ENCODE measurements around the gene CELF6. TPM values are rescaled to one million over a fixed set of nuclear protein-coding genes. Genes with fewer than 3 reads are reported as not detected.

CELF6 gene
- total RNA-seq, 3 donors from 2014 or later (not counting 1 experiment from before 2014, with no cell fraction given): 2.6 to 3.2 (median 2.8) TPM

DNA sequence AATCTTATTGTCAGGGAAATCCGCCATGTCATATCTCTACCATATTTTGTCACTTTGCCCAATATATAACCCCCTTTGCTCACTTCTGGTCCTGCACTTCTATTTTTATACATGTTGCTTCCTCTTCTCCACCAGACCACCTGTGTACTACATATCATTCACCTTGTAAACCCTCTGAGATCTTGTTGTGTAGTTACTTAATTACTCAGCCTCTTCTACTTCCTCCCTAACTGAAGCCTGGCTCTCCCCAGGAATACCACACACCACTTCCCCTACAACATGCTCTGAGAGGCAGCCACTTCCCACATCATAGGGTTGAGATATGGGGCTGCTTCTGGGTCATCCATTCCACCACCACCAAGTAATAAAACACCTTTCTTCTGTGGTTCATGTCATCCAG lies 45.9 kb upstream of the CELF6 start:
- Mint-ChIP-seq H3K4me1 (peaks cover 40% of the 10 kb centered on the region in 2 donors), H3K36me3 (no peaks in the 10 kb centered on the region), H3K27ac (peak overlapping the region; percentile 18 to 56), H3K9me3 (no peaks in the 10 kb centered on the region), H3K4me3 (peak overlapping the region; percentile 56), H3K27me3 (ENCODE audit: low read depth in 2 of 2) (no peaks in the 10 kb centered on the region)
- TF ChIP-seq, protein P1, sequence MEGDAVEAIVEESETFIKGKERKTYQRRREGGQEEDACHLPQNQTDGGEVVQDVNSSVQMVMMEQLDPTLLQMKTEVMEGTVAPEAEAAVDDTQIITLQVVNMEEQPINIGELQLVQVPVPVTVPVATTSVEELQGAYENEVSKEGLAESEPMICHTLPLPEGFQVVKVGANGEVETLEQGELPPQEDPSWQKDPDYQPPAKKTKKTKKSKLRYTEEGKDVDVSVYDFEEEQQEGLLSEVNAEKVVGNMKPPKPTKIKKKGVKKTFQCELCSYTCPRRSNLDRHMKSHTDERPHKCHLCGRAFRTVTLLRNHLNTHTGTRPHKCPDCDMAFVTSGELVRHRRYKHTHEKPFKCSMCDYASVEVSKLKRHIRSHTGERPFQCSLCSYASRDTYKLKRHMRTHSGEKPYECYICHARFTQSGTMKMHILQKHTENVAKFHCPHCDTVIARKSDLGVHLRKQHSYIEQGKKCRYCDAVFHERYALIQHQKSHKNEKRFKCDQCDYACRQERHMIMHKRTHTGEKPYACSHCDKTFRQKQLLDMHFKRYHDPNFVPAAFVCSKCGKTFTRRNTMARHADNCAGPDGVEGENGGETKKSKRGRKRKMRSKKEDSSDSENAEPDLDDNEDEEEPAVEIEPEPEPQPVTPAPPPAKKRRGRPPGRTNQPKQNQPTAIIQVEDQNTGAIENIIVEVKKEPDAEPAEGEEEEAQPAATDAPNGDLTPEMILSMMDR (IDR thresholded peaks at IDR 0.05): no peak
- DNase-seq (peak in 1 of 2 donors; percentile 49), ATAC-seq (peak; percentile 52 to 80 (median 78))
- WGBS (ENCODE audit: insufficient coverage): 38% methylated on average over 1 of the region's 1 CpG
- Histone ChIP-seq H3K9me3 (ENCODE audit: control insufficient read depth, insufficient read depth, low read length) (no peaks in the 10 kb centered on the region), H3K4me3 (ENCODE audit: low read length) (no peak overlapping the region), H3K36me3 (ENCODE audit: control insufficient read depth, insufficient read depth, low read length) (peaks cover 9% of the 10 kb centered on the region), H3K4me1 (ENCODE audit: control insufficient read depth, insufficient read depth, low read length) (peaks cover 19% of the 10 kb centered on the region), H3K27ac (ENCODE audit: low read length) (no peak overlapping the region), H3K27me3 (ENCODE audit: control insufficient read depth, insufficient read depth, low read length) (no peaks in the 10 kb centered on the region)
- intact Hi-C loops (cut with micrococcal nuclease): no loop called here

DNA sequence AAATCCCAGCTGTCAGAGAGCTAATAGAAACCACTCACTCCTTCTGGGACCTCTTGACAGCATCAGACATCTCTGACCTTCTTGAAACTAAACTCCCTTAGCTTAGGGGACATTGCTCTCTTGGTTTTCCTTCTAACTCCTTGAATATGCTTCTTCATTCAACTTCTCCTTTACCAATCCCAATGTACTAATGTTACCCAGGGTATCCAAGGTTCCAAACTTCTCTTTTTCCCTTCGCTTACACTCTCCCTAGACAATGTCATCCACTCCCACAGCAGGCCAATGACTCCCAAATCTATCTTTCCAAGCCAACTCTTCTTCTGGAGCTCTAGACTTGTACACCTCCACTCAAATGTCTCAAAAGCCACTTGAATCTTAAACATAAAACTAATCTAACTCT lies 41.2 kb upstream of the CELF6 start:
- no peak overlapping the region for H3K27ac Mint-ChIP-seq
- peaks cover 25% of the 10 kb centered on the region for H3K4me1 ChIP-seq (ENCODE audit: control insufficient read depth, insufficient read depth, low read length)
- H3K4me1 Mint-ChIP-seq: peaks cover 35 to 40% of the 10 kb centered on the region in 2 donors
- no peaks in the 10 kb centered on the region for H3K27me3 Mint-ChIP-seq (ENCODE audit: low read depth in 2 of 2)
- no peak overlapping the region for H3K4me3 ChIP-seq (ENCODE audit: low read length)
- H3K36me3 Mint-ChIP-seq: no peaks in the 10 kb centered on the region
- DNase-seq: no peak
- 100% methylated on average over 1 of the region's 1 CpG for WGBS (ENCODE audit: insufficient coverage)
- intact Hi-C loops (cut with micrococcal nuclease): no loop called here
- H3K9me3 ChIP-seq (ENCODE audit: control insufficient read depth, insufficient read depth, low read length): no peaks in the 10 kb centered on the region
- peaks cover 6% of the 10 kb centered on the region for H3K36me3 ChIP-seq (ENCODE audit: control insufficient read depth, insufficient read depth, low read length)
- H3K4me3 Mint-ChIP-seq: no peak overlapping the region
- TF ChIP-seq, protein P1 (IDR thresholded peaks at IDR 0.05): no peak
- no peaks in the 10 kb centered on the region for H3K27me3 ChIP-seq (ENCODE audit: control insufficient read depth, insufficient read depth, low read length)
- H3K9me3 Mint-ChIP-seq: no peaks in the 10 kb centered on the region
- no peak overlapping the region for H3K27ac ChIP-seq (ENCODE audit: low read length)
- ATAC-seq: no peak

DNA sequence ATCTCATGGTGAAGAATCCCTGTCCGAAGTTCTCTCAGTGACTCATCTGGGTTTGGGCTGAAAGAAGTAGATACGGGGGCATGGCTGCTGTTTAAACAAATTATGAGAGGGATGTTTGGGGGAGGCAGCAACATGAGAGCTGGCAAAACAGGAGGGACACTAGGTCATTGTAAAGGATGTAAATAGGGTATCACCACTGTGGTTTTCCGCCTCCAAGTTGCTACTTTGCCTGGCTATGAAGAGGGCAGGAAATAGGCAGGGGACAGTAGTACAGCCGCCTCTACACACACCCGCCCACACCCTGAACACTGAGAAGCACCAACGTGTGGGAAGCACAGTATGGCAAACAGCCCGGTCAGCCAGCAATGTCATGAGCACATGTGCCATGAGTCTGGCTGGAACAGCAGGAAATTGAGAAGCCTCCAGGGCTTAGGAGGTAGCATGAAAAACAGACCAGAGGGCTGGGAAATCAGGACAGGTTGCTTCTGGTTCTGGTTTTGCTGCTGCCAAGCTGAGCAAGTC lies 38.8 kb upstream of the CELF6 start:
- Mint-ChIP-seq H3K27ac (peak overlapping the region in 1 of 2 donors; percentile 55), H3K4me1 (peaks cover 26 to 29% of the 10 kb centered on the region in 2 donors), H3K4me3 (peak overlapping the region; percentile 53), H3K9me3 (no peaks in the 10 kb centered on the region), H3K27me3 (ENCODE audit: low read depth in 2 of 2) (no peaks in the 10 kb centered on the region), H3K36me3 (no peaks in the 10 kb centered on the region)
- Histone ChIP-seq H3K27ac (ENCODE audit: low read length) (peak overlapping the region; percentile 10), H3K9me3 (ENCODE audit: control insufficient read depth, insufficient read depth, low read length) (no peaks in the 10 kb centered on the region), H3K4me1 (ENCODE audit: control insufficient read depth, insufficient read depth, low read length) (peaks cover 20% of the 10 kb centered on the region), H3K27me3 (ENCODE audit: control insufficient read depth, insufficient read depth, low read length) (no peaks in the 10 kb centered on the region), H3K4me3 (ENCODE audit: low read length) (no peak overlapping the region), H3K36me3 (ENCODE audit: control insufficient read depth, insufficient read depth, low read length) (peaks cover 31% of the 10 kb centered on the region)
- no peak for DNase-seq
- intact Hi-C loops (cut with micrococcal nuclease): no loop called here
- TF ChIP-seq, protein P1 (IDR thresholded peaks at IDR 0.05): no peak
- peak; percentile 89 to 97 (median 94) for ATAC-seq
- WGBS (ENCODE audit: insufficient coverage): 25% methylated on average over 7 of the region's 7 CpGs

DNA sequence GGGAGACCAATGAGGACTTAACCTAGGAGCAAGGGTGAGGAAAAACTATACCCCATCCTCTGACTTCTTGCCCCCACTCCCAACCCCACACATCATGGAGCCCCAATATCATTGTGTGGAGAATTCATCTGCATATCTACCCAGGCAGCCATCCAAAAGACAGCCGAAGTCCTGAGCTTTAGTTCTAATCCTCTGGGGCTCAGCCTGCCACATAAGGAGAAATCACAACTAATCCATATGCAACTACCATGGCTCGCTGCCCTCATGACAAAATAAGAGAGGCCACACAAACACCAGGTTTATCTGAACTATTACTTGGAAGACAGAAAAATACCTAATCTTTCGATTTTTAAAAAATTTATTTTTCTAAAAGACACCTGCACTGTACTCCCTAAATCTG lies 38.2 kb upstream of the CELF6 start:
- H3K4me3 Mint-ChIP-seq: peak overlapping the region; percentile 53
- intact Hi-C loops (cut with micrococcal nuclease): no loop called here
- no peaks in the 10 kb centered on the region for H3K27me3 ChIP-seq (ENCODE audit: control insufficient read depth, insufficient read depth, low read length)
- H3K27ac ChIP-seq (ENCODE audit: low read length): no peak overlapping the region
- H3K9me3 Mint-ChIP-seq: no peaks in the 10 kb centered on the region
- peaks cover 20% of the 10 kb centered on the region for H3K4me1 ChIP-seq (ENCODE audit: control insufficient read depth, insufficient read depth, low read length)
- TF ChIP-seq, protein P1 (IDR thresholded peaks at IDR 0.05): no peak
- DNase-seq (no peak), ATAC-seq (no peak)
- H3K27ac Mint-ChIP-seq: peak overlapping the region in 1 of 2 donors; percentile 55
- H3K36me3 ChIP-seq (ENCODE audit: control insufficient read depth, insufficient read depth, low read length): peaks cover 36% of the 10 kb centered on the region
- peaks cover 26 to 29% of the 10 kb centered on the region in 2 donors for H3K4me1 Mint-ChIP-seq
- H3K4me3 ChIP-seq (ENCODE audit: low read length): no peak overlapping the region
- WGBS (ENCODE audit: insufficient coverage): 100% methylated on average over 3 of the region's 3 CpGs
- peaks cover 5% of the 10 kb centered on the region for H3K36me3 Mint-ChIP-seq
- H3K27me3 Mint-ChIP-seq (ENCODE audit: low read depth in 2 of 2): no peaks in the 10 kb centered on the region
- no peaks in the 10 kb centered on the region for H3K9me3 ChIP-seq (ENCODE audit: control insufficient read depth, insufficient read depth, low read length)
